ENCODE data around the gene SLK. TPM values are rescaled to one million over a fixed set of nuclear protein-coding genes. Genes with fewer than 3 reads are reported as not detected.

SLK gene
- total RNA-seq, 2 experiments from 2014 or later, result 17.8 to 19.2 TPM

DNA sequence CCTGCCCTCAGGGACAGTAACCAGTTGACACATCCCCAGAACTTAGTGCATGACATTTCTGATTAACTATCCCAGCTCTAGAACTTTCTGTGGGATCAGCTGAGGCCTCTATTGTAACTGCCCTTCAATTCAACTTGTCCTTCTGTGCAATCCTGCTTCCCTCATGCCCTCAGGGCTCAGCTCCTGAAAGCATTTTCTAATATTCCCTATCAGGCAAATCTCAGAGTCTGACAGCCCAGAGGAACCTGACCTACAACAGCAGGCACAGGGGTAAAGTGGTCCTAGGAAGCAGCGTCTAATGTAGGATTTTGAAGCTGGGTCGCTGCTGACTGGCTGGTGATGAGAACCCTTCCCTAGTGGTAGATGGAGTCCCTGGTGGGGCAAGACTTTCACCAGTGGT lies 35.3 kb upstream of the SLK start:
- H3K36me3 Mint-ChIP-seq (ENCODE audit: low read depth), result no peaks in the 10 kb centered on the region
- intact Hi-C loops (cut with micrococcal nuclease), result no loop called here
- ATAC-seq (no peak), DNase-seq (no peak)
- CTCF ChIA-PET, result no interaction called here
- H3K27me3 Mint-ChIP-seq, result no peaks in the 10 kb centered on the region
- POLR2A ChIA-PET, result interaction anchor here (0.5 kb wide), 1 partner anchor 36 kb away, joined by 3 read pairs; no protein-coding TSS in a partner anchor
- TF ChIP-seq, protein P1, sequence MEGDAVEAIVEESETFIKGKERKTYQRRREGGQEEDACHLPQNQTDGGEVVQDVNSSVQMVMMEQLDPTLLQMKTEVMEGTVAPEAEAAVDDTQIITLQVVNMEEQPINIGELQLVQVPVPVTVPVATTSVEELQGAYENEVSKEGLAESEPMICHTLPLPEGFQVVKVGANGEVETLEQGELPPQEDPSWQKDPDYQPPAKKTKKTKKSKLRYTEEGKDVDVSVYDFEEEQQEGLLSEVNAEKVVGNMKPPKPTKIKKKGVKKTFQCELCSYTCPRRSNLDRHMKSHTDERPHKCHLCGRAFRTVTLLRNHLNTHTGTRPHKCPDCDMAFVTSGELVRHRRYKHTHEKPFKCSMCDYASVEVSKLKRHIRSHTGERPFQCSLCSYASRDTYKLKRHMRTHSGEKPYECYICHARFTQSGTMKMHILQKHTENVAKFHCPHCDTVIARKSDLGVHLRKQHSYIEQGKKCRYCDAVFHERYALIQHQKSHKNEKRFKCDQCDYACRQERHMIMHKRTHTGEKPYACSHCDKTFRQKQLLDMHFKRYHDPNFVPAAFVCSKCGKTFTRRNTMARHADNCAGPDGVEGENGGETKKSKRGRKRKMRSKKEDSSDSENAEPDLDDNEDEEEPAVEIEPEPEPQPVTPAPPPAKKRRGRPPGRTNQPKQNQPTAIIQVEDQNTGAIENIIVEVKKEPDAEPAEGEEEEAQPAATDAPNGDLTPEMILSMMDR (IDR thresholded peaks at IDR 0.05), result no peak
- H3K4me1 Mint-ChIP-seq (ENCODE audit: low read depth), result no peaks in the 10 kb centered on the region
- H3K4me3 Mint-ChIP-seq, result no peak overlapping the region
- no peaks in the 10 kb centered on the region for H3K9me3 Mint-ChIP-seq
- H3K27ac Mint-ChIP-seq, result no peak overlapping the region

DNA sequence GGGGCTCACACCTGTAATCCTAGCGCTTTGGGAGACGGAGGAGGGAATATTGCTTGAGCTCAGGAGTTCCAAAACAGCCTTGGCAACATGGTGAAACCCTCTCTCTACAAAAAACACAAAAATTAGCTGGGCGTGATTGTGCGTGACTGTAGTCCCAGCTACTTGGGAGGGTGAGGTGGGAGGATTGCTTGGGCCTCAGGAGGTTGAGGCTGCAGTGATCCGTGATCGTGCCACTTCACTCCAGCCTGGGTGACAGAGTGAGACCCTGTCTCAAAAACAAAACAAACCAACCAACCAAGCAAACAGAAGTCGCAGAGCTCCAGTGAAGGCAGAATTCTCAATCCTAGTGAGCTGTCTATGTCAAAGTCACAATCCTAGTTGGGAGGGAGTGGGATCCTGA lies 34.7 kb upstream of the SLK start:
- Mint-ChIP-seq H3K4me1 (ENCODE audit: low read depth) (no peaks in the 10 kb centered on the region), H3K27ac (no peak overlapping the region), H3K9me3 (no peaks in the 10 kb centered on the region), H3K27me3 (no peaks in the 10 kb centered on the region), H3K4me3 (no peak overlapping the region), H3K36me3 (ENCODE audit: low read depth) (no peaks in the 10 kb centered on the region)
- ChIA-PET CTCF (no interaction called here), POLR2A (no interaction called here)
- DNase-seq (no peak), ATAC-seq (no peak)
- TF ChIP-seq, protein P1 (IDR thresholded peaks at IDR 0.05), result no peak
- intact Hi-C loops (cut with micrococcal nuclease), result no loop called here

DNA sequence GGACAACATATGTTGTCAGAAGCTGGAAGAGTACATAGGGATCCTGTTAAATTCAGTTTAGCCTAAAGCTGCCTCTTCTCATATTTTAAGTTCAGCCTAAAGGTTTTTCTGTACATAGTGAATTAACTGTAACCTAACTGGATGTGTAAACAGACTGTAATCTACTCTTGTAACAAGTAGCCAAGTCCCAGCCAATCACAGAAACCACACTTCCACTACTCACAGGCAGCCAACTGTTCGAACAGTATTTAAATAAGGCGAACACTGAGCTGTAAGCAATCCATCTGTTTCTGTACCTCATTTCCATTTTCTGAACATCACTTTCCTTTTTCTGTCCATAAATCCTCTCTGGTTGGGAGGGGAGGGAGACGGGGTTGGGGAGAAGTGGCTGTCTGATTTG lies 34.0 kb upstream of the SLK start:
- ATAC-seq, result no peak
- H3K27ac Mint-ChIP-seq, result no peak overlapping the region
- intact Hi-C loops (cut with micrococcal nuclease), result no loop called here
- ChIA-PET POLR2A (no interaction called here), CTCF (no interaction called here)
- no peaks in the 10 kb centered on the region for H3K36me3 Mint-ChIP-seq (ENCODE audit: low read depth)
- TF ChIP-seq, protein P1 (IDR thresholded peaks at IDR 0.05), result no peak
- DNase-seq, result no peak
- H3K4me1 Mint-ChIP-seq (ENCODE audit: low read depth), result no peaks in the 10 kb centered on the region
- no peaks in the 10 kb centered on the region for H3K27me3 Mint-ChIP-seq
- H3K4me3 Mint-ChIP-seq, result no peak overlapping the region
- H3K9me3 Mint-ChIP-seq, result no peaks in the 10 kb centered on the region

DNA sequence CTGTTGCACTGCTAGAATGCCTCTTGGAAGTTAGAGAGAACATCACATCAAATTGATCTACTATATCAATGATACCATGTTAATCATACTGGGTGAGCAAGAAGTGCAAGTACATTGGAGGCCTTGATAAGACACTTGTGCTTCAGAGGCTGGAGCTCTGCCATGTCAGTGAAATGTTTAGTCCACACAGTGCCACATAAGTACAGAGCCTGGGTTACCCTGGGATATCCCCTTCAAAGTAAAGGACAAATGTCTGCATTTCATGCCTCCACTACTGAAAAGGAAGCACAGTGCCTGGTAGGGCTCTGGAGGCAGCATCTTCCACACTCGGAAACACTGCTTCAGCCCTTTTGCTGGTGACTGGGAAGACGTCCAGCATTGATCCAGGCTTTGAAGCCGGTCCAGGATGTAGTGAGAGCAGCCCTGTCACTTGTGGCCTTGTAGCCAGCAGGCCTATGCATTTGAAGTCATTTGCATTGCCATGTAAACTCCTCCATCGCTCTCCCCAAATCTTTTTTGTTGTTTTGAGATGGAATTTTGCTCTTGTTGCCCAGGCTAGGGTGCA lies 33.3 kb upstream of the SLK start:
- DNase-seq (no peak), ATAC-seq (no peak)
- H3K27me3 Mint-ChIP-seq, result no peaks in the 10 kb centered on the region
- H3K9me3 Mint-ChIP-seq, result no peaks in the 10 kb centered on the region
- H3K27ac Mint-ChIP-seq, result no peak overlapping the region
- H3K4me1 Mint-ChIP-seq (ENCODE audit: low read depth), result no peaks in the 10 kb centered on the region
- intact Hi-C loops (cut with micrococcal nuclease), result no loop called here
- CTCF ChIA-PET, result no interaction called here
- no peaks in the 10 kb centered on the region for H3K36me3 Mint-ChIP-seq (ENCODE audit: low read depth)
- no peak overlapping the region for H3K4me3 Mint-ChIP-seq
- POLR2A ChIA-PET, result no interaction called here
- TF ChIP-seq, protein P1 (IDR thresholded peaks at IDR 0.05), result no peak

DNA sequence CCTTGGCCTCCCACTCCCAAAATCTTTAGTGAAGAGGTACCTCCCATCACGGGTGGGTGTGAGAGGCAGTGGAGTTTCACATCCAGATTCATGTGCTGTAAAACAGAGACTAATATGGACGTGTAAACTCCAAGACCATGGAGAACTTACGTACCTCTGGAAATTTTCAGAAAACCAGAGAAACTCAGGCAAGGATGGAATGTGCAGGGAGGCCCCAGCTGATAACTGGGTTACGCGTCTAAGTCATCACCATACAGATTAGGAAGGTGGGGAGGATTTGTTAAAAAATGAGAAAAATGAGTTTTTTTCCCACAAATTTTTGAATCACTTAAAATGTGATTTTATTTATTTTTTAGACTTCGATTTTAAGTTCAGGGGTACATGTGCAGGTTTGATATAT lies 32.6 kb upstream of the SLK start:
- no peak overlapping the region for H3K4me3 Mint-ChIP-seq
- DNase-seq, result no peak
- ChIA-PET CTCF (no interaction called here), POLR2A (no interaction called here)
- no peak for ATAC-seq
- TF ChIP-seq, protein P1 (IDR thresholded peaks at IDR 0.05), result no peak
- H3K27ac Mint-ChIP-seq, result no peak overlapping the region
- intact Hi-C loops (cut with micrococcal nuclease), result no loop called here
- no peaks in the 10 kb centered on the region for H3K27me3 Mint-ChIP-seq
- no peaks in the 10 kb centered on the region for H3K9me3 Mint-ChIP-seq
- H3K4me1 Mint-ChIP-seq (ENCODE audit: low read depth), result no peaks in the 10 kb centered on the region
- H3K36me3 Mint-ChIP-seq (ENCODE audit: low read depth), result no peaks in the 10 kb centered on the region

Data from activated CD8-positive, alpha-beta T cell treated with anti-CD3 and anti-CD28 coated beads for 36 hours (primary cell).